ENCODE results near the gene ALDH4A1.

Gene ALDH4A1

GRCh38 chr1:18924221-18924691 lies 21.9 kb upstream of the ALDH4A1 start:
- no peak overlapping the region for H3K4me2 ChIP-seq (ENCODE audit: low read length)
- TF ChIP-seq CTCF (IDR thresholded peaks at IDR 0.05; ENCODE audit: low read depth, low read length) = no peak
- no peak for TF ChIP-seq EZH2phosphoT487 (IDR thresholded peaks at IDR 0.05; ENCODE audit: low read depth)

GRCh38 chr1:18923756-18924211 lies 21.4 kb upstream of the ALDH4A1 start:
- Histone ChIP-seq H3K27me3 (ENCODE audit: low read depth, low read length) (peaks cover 20% of the 10 kb centered on the region), H3K4me3 (ENCODE audit: low read length) (no peak overlapping the region), H2AFZ (ENCODE audit: low read depth, low read length) (no peak overlapping the region), H4K20me1 (ENCODE audit: insufficient read depth, low read length) (no peaks in the 10 kb centered on the region), H3K4me1 (ENCODE audit: low read length) (peaks cover 38% of the 10 kb centered on the region), H3K27ac (ENCODE audit: low read length) (no peak overlapping the region), H3K36me3 (replicated peaks; ENCODE audit: low read depth, low read length) (no peaks in the 10 kb centered on the region), H3K79me2 (ENCODE audit: low read length) (no peaks in the 10 kb centered on the region), H3K9ac (ENCODE audit: low read length) (no peak overlapping the region), H3K4me2 (ENCODE audit: low read length) (no peak overlapping the region), H3K9me3 (ENCODE audit: insufficient read depth, low read length) (no peaks in the 10 kb centered on the region)
- TF ChIP-seq EZH2phosphoT487 (IDR thresholded peaks at IDR 0.05; ENCODE audit: low read depth) (no peak), CTCF (IDR thresholded peaks at IDR 0.05; ENCODE audit: low read depth, low read length) (no peak)

More at GRCh38 chr1:18924221-18924691, 21.9 kb upstream of the ALDH4A1 start:
- no peak overlapping the region for H3K27ac ChIP-seq (ENCODE audit: low read length)
- no peaks in the 10 kb centered on the region for H3K79me2 ChIP-seq (ENCODE audit: low read length)
- H3K9ac ChIP-seq (ENCODE audit: low read length) = no peak overlapping the region
- no peak overlapping the region for H2AFZ ChIP-seq (ENCODE audit: low read depth, low read length)
- H3K9me3 ChIP-seq (ENCODE audit: insufficient read depth, low read length) = no peaks in the 10 kb centered on the region
- H3K27me3 ChIP-seq (ENCODE audit: low read depth, low read length) = peaks cover 25% of the 10 kb centered on the region
- H3K36me3 ChIP-seq (replicated peaks; ENCODE audit: low read depth, low read length) = no peaks in the 10 kb centered on the region
- no peak overlapping the region for H3K4me3 ChIP-seq (ENCODE audit: low read length)
- peaks cover 38% of the 10 kb centered on the region for H3K4me1 ChIP-seq (ENCODE audit: low read length)
- no peaks in the 10 kb centered on the region for H4K20me1 ChIP-seq (ENCODE audit: insufficient read depth, low read length)

GRCh38 chr1:18922848-18923755 lies 20.7 kb upstream of the ALDH4A1 start:
- Histone ChIP-seq H3K27ac (ENCODE audit: low read length) (no peak overlapping the region), H3K9me3 (ENCODE audit: insufficient read depth, low read length) (no peaks in the 10 kb centered on the region)

More at GRCh38 chr1:18922848-18923755, 20.7 kb upstream of the ALDH4A1 start:
- no peak overlapping the region for H2AFZ ChIP-seq (ENCODE audit: low read depth, low read length)
- peaks cover 35% of the 10 kb centered on the region for H3K4me1 ChIP-seq (ENCODE audit: low read length)
- H3K79me2 ChIP-seq (ENCODE audit: low read length) = no peaks in the 10 kb centered on the region
- H4K20me1 ChIP-seq (ENCODE audit: insufficient read depth, low read length) = no peaks in the 10 kb centered on the region
- H3K27me3 ChIP-seq (ENCODE audit: low read depth, low read length) = peaks cover 16% of the 10 kb centered on the region
- H3K4me2 ChIP-seq (ENCODE audit: low read length) = no peak overlapping the region
- no peaks in the 10 kb centered on the region for H3K36me3 ChIP-seq (replicated peaks; ENCODE audit: low read depth, low read length)
- TF ChIP-seq CTCF (IDR thresholded peaks at IDR 0.05; ENCODE audit: low read depth, low read length) = no peak
- no peak for TF ChIP-seq EZH2phosphoT487 (IDR thresholded peaks at IDR 0.05; ENCODE audit: low read depth)
- H3K4me3 ChIP-seq (ENCODE audit: low read length) = no peak overlapping the region
- no peak overlapping the region for H3K9ac ChIP-seq (ENCODE audit: low read length)
